CD4-positive, alpha-beta T cell (primary cell): Measurements from ENCODE around the gene SUCO. TPM values are rescaled to one million over a fixed set of nuclear protein-coding genes. Genes with fewer than 3 reads are reported as not detected.

Source experiments
- ATAC-seq: fragments of 200-7000 bp; cut with Tn5 transposase; one replicate; pipeline ENCODE4 v1.10.0; 2022; ENCODE audit warnings: mild to moderate bottlenecking; ENCODE audit not compliant: poor library complexity
- CTCF ChIA-PET: fragments of 350-600 bp; sonication (Branson Sonifier 250); formaldehyde crosslinking; loops from one replicate; lab custom pipeline; 2021; ENCODE audit warnings: antibody characterized with exemption, inconsistent platforms; lab: Charles Lee
- POLR2A ChIA-PET: fragments of 350-600 bp; sonication (Branson Sonifier 250); formaldehyde crosslinking; loops from one replicate; lab custom pipeline; 2021; ENCODE audit warnings: antibody characterized with exemption, inconsistent platforms; lab: Charles Lee
- DNase-seq, 14 experiments: peaks; one replicate each; pipeline ENCODE4 v3.0.0-alpha.2; 2013 to 2020; ENCODE audit warnings: mixed read lengths in 2 of 14
- H3K27ac ChIP-seq, 2 donors: one replicate each; pipeline versions ENCODE4 v1.5.1 to v1.7.0; 2013; ENCODE audit warnings: low read length in 2 of 2, low read depth in 1 of 2, mild to moderate bottlenecking in 1 of 2
- H3K27me3 ChIP-seq, 2 experiments: 1 replicate in 1 of 2; 2 replicates in 1 of 2; pipeline versions ENCODE4 v1.6.1 to v1.7.0; 2013; ENCODE audit warnings: low read length in 2 of 2, control low read depth in 1 of 2, mild to moderate bottlenecking in 1 of 2, moderate library complexity in 1 of 2; ENCODE audit not compliant: insufficient read depth in 2 of 2, control insufficient read depth in 1 of 2
- H3K36me3 ChIP-seq: one replicate; pipeline ENCODE4 v1.6.1; 2013; ENCODE audit warnings: low read length, control low read depth; ENCODE audit not compliant: insufficient read depth
- H3K4me1 ChIP-seq: one replicate; pipeline ENCODE4 v1.6.1; 2013; ENCODE audit warnings: low read length, control low read depth; ENCODE audit not compliant: insufficient read depth
- H3K4me3 ChIP-seq: one replicate; pipeline ENCODE4 v1.5.1; 2013; ENCODE audit warnings: mild to moderate bottlenecking, low read length, moderate library complexity
- H3K9me3 ChIP-seq, 2 experiments: 1 replicate in 1 of 2; 2 replicates in 1 of 2; pipeline versions ENCODE4 v1.6.1 to v1.7.0; 2013; ENCODE audit warnings: low read length in 2 of 2, mild to moderate bottlenecking in 2 of 2, control low read depth in 1 of 2, moderate library complexity in 1 of 2; ENCODE audit not compliant: control insufficient read depth in 1 of 2, insufficient read depth in 1 of 2
- H3K27ac Mint-ChIP-seq: one replicate; pipeline ENCODE4 v1.8.0; 2020; ENCODE audit warnings: mixed read lengths
- H3K27me3 Mint-ChIP-seq: one replicate; pipeline ENCODE4 v1.8.0; 2021; ENCODE audit warnings: mixed read lengths
- H3K36me3 Mint-ChIP-seq: one replicate; pipeline ENCODE4 v1.8.0; 2021; ENCODE audit warnings: low read depth, mixed read lengths
- H3K4me1 Mint-ChIP-seq: one replicate; pipeline ENCODE4 v1.8.0; 2021; ENCODE audit warnings: low read depth, mixed read lengths
- H3K4me3 Mint-ChIP-seq: one replicate; pipeline ENCODE4 v1.8.0; 2020; ENCODE audit warnings: mild to moderate bottlenecking, mixed read lengths
- H3K9me3 Mint-ChIP-seq: one replicate; pipeline ENCODE4 v1.8.0; 2020; ENCODE audit warnings: mixed read lengths
- CTCF ChIP-seq: fragments of 200-600 bp; IDR thresholded peaks from one replicate; pipeline ENCODE4 v1.8.0; 2022; ENCODE audit warnings: antibody characterized with exemption, mild to moderate bottlenecking
- intact Hi-C, 2 experiments: fragments of 100-400 bp; cut with DNase I in 1 of 2; cut with micrococcal nuclease in 1 of 2; formaldehyde crosslinking; loops; one replicate each; pipeline versions ENCODE4 v1.15.1 to v1.9.0; 2023 to 2025; cut with DNase I, micrococcal nuclease
- total RNA-seq, 174 experiments: library from RNA in 2 of 174; stranded (reverse) in 2 of 174; gene quantifications; one replicate each; pipeline ENCODE4 v1.2.3 and lab custom pipeline; 2021 to 2026

The SUCO gene
- total RNA-seq, 2 experiments from 2014 or later: 93.1 to 104 TPM

DNA sequence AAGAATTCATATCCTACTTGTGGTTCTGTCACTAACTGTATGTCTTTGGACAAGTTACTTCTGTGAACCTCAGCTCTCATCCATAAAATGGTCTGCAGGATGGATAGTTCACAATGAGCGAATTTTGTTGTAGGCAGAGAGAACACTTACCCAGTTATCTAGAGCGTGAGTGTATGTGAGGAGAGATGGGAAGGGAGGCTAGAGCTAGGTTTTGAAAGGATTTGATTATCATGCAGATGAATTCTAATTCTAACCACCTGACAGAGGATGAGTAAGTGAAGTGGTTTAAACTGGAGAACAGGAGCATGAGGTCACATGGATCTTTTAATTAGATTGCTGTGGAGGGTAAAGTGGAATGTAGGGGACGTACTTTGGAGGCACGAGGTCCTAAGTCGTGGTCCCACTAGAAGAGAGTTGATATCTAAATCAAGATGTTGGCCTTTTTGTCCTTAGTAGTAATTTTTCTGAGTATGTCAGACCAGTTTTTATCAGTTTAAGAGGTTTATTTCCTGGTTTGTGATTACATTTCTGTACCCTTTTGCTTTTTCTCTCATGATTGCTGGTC lies 5.0 kb downstream of the SUCO start:
- Mint-ChIP-seq H3K27me3 (no peaks in the 10 kb centered on the region), H3K36me3 (peaks cover 8% of the 10 kb centered on the region), H3K27ac (no peak overlapping the region), H3K9me3 (no peaks in the 10 kb centered on the region), H3K4me1 (peaks cover 79% of the 10 kb centered on the region), H3K4me3 (peak overlapping the region; percentile 18)
- no peaks in the 10 kb centered on the region for H3K9me3 ChIP-seq
- H3K27me3 ChIP-seq: no peaks in the 10 kb centered on the region
- intact Hi-C loops: loop anchor here (2.0 to 10.0 kb wide), 5 partner anchors 17 to 1627 kb away; partner anchors contain the start of gene KLHL20 (in 1 of the 2)
- ChIA-PET CTCF (no interaction called here), POLR2A (interaction anchor here (0.5 to 0.9 kb wide), 2 partner anchors 11 to 31 kb away, joined by 3 to 8 read pairs; no protein-coding TSS in a partner anchor)
- TF ChIP-seq CTCF: no peak
- DNase-seq (no peak), ATAC-seq (no peak)
- H3K36me3 ChIP-seq: no peaks in the 10 kb centered on the region
- peaks cover 13% of the 10 kb centered on the region for H3K4me1 ChIP-seq
- H3K27ac ChIP-seq: no peak overlapping the region
- H3K4me3 ChIP-seq: no peak overlapping the region

GRCh38 chr1:172540635-172541034 lies 7.7 kb downstream of the SUCO start:
- no peak overlapping the region for H3K27ac Mint-ChIP-seq
- Histone ChIP-seq H3K27ac (no peak overlapping the region), H3K36me3 (no peaks in the 10 kb centered on the region), H3K4me1 (peaks cover 10% of the 10 kb centered on the region), H3K4me3 (no peak overlapping the region), H3K9me3 (no peaks in the 10 kb centered on the region), H3K27me3 (no peaks in the 10 kb centered on the region)
- H3K27me3 Mint-ChIP-seq: no peaks in the 10 kb centered on the region
- ATAC-seq: no peak
- ChIA-PET POLR2A (no interaction called here), CTCF (no interaction called here)
- H3K9me3 Mint-ChIP-seq: no peaks in the 10 kb centered on the region
- no peak for DNase-seq
- intact Hi-C loops: no loop called here
- H3K4me3 Mint-ChIP-seq: no peak overlapping the region
- no peak for TF ChIP-seq CTCF
- no peaks in the 10 kb centered on the region for H3K36me3 Mint-ChIP-seq
- peaks cover 57% of the 10 kb centered on the region for H3K4me1 Mint-ChIP-seq

DNA sequence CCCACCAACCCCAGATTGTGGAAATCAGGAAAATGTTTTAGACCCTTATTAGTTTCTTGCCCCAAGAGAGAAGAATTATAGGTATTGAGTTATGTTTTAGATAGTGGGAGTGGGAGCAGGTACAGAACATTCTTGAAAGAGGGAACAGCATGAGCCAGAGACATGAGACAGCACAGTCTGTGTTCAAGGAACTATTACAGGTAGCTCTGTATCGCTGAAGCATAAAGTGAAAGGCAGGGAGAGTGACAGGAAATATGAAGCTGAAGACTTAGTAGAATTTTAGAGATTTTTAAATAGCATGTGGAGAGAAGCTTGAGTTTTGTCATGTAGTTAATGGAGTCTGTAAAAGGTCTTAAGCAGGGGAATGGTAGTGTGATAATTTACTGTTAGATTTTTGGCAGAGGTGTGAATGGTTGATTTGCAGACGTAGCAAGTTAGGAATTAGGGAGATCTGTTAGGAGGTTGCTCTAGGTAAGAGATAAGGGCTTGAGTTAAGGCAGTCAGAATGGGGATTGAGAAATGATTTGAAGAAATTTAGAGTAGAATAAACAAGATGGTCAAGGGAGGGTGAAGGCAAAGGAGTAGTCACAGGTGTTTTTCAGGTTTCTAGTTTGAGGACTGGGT lies 11.6 kb downstream of the SUCO start:
- DNase-seq: no peak
- Histone ChIP-seq H3K27me3 (no peaks in the 10 kb centered on the region), H3K27ac (no peak overlapping the region), H3K4me1 (peaks cover 13% of the 10 kb centered on the region), H3K36me3 (no peaks in the 10 kb centered on the region), H3K4me3 (no peak overlapping the region), H3K9me3 (no peaks in the 10 kb centered on the region)
- Mint-ChIP-seq H3K27me3 (no peaks in the 10 kb centered on the region), H3K27ac (no peak overlapping the region), H3K4me3 (no peak overlapping the region), H3K4me1 (peaks cover 50% of the 10 kb centered on the region), H3K9me3 (no peaks in the 10 kb centered on the region), H3K36me3 (no peaks in the 10 kb centered on the region)
- CTCF ChIA-PET: interaction anchor here (1.4 kb wide), 1 partner anchor 9 kb away, joined by 5 read pairs; no protein-coding TSS in a partner anchor
- no peak for ATAC-seq
- intact Hi-C loops: no loop called here
- no peak for TF ChIP-seq CTCF
- POLR2A ChIA-PET: interaction anchor here (0.6 to 4.9 kb wide), 3 partner anchors 10 to 38 kb away, joined by 3 to 28 read pairs (median 6); partner anchors contain the start of gene SUCO
